Effector memory CD8-positive, alpha-beta T cell (primary cell): ENCODE measurements around the gene CSTPP1.

Source experiments
- ATAC-seq: fragments of 150-1000 bp; cut with Tn5 transposase; replicated peaks from 2 replicates; pipeline ENCODE4 v1.10.0; 2021; ENCODE audit warnings: mild to moderate bottlenecking, moderate library complexity
- DNase-seq, 3 experiments: peaks; one replicate each; pipeline ENCODE4 v3.0.0; 2021
- H3K27ac Mint-ChIP-seq, 2 donors: one replicate each; pipeline ENCODE4 v1.8.0; 2022; ENCODE audit warnings: mild to moderate bottlenecking in 2 of 2, mixed read lengths in 2 of 2, moderate library complexity in 2 of 2
- H3K27me3 Mint-ChIP-seq, 2 donors: one replicate each; pipeline ENCODE4 v1.8.0; 2022; ENCODE audit warnings: mixed read lengths in 2 of 2
- H3K36me3 Mint-ChIP-seq: one replicate; pipeline ENCODE4 v1.8.0; 2022; ENCODE audit warnings: mild to moderate bottlenecking, moderate library complexity, mixed read lengths; ENCODE audit not compliant: insufficient read depth
- H3K4me1 Mint-ChIP-seq, 2 donors: one replicate each; pipeline ENCODE4 v1.8.0; 2022; ENCODE audit warnings: low read depth in 2 of 2, mixed read lengths in 2 of 2
- H3K4me3 Mint-ChIP-seq, 2 donors: one replicate each; pipeline ENCODE4 v1.8.0; 2022; ENCODE audit warnings: mild to moderate bottlenecking in 2 of 2, mixed read lengths in 2 of 2, moderate library complexity in 2 of 2
- H3K9me3 Mint-ChIP-seq, 2 donors: one replicate each; pipeline ENCODE4 v1.8.0; 2022; ENCODE audit warnings: mixed read lengths in 2 of 2

Gene CSTPP1

DNA sequence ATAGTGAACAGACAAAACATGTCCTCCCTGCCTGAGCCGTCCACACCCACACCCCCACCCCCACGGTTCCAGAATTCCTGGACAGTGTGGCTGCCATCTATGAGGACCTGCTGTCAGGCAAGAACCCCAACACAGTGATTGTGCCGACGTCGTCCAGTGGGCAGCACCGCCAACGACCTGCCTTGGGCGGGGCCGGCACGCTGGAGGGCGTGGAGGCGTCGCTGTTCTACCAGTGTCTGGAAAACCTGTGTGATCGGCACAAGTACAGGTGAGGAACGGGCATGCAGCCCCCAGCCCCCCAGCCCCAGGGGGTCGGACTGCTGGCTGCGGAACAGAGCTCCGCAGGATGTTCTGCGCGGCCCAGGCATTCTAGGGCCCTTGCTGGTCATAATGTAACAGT is 220.4 kb downstream of the CSTPP1 start:
- no peak overlapping the region for H3K4me3 Mint-ChIP-seq
- H3K9me3 Mint-ChIP-seq: no peaks in the 10 kb centered on the region
- peaks cover 20% of the 10 kb centered on the region for H3K36me3 Mint-ChIP-seq
- no peak for DNase-seq
- no peak overlapping the region for H3K27ac Mint-ChIP-seq
- H3K27me3 Mint-ChIP-seq: no peaks in the 10 kb centered on the region
- no peak for ATAC-seq
- H3K4me1 Mint-ChIP-seq: peaks cover 26% of the 10 kb centered on the region in 2 donors

DNA sequence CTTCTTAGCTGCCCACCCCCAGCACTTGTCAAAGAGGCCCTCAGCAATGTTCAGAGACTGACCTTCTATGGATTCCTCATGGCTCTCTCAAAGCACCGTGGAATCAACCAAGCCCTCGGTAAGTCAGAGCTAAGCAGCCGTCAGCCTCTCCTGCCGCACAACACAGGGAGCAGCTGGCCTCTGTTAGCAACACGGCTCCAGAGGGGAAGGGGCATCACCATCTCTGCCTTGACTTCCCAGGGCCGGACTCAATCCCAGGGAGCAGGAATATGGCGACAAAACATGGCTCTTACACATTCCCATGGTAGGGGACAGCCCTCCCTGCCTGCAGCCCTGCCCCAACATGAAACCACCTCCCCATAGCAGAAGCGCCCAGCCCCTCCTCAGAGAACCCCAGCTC is 221.2 kb downstream of the CSTPP1 start:
- no peak for DNase-seq
- peaks cover 24% of the 10 kb centered on the region for H3K36me3 Mint-ChIP-seq

DNA sequence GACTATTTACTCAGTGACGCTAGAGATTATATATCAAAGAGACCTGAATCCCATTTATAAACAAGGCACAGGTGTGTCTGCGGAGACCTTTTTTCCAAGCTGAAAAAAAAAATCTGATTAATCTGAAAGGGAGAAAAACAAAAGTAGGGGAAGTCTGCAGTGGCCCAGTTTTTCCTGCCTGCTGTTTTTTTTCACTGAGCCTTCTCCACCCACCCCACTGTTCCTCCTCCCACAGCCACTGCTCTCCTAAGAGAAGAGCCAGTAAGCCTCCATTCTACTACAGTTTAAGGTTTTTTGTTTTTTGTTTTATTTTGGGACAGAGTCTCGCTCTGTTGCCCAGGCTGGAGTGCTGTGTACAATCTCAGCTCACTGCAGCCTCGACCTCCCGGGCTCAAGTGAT is 221.7 kb downstream of the CSTPP1 start:
- ATAC-seq: no peak
- DNase-seq: no peak
- Mint-ChIP-seq H3K27ac (peak overlapping the region in 1 of 2 donors; percentile 88), H3K9me3 (no peaks in the 10 kb centered on the region), H3K4me3 (peak overlapping the region in 1 of 2 donors; percentile 33), H3K27me3 (no peaks in the 10 kb centered on the region), H3K36me3 (peaks cover 26% of the 10 kb centered on the region), H3K4me1 (peaks cover 22 to 23% of the 10 kb centered on the region in 2 donors)

More for the DNA sequence above, 221.2 kb downstream of the CSTPP1 start:
- H3K27ac Mint-ChIP-seq: peak overlapping the region in 1 of 2 donors; percentile 88
- H3K4me3 Mint-ChIP-seq: no peak overlapping the region
- H3K4me1 Mint-ChIP-seq: peaks cover 26% of the 10 kb centered on the region in 2 donors
- no peaks in the 10 kb centered on the region for H3K9me3 Mint-ChIP-seq
- H3K27me3 Mint-ChIP-seq: no peaks in the 10 kb centered on the region
- ATAC-seq: no peak

DNA sequence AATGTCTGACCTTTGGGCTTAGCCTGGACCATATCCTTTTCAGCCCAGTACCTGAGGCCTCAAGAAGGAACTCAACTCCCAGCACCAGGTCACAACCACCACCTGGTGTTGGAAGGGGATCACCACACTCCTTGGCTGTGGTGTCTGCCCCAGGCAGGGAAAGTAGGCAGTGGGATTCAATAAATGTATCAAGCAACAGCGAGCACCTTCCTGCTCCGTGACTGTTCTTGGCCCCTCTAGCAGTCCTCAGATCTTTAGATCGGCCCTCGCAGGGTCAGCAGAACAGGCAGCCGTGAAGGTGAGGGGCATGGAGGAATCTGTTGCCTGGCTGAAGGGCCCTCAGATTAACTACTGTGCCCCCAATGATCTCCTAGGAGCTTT is 224.2 kb downstream of the CSTPP1 start:
- Mint-ChIP-seq H3K9me3 (no peaks in the 10 kb centered on the region), H3K27ac (peak overlapping the region in 1 of 2 donors; percentile 23), H3K36me3 (peaks cover 45% of the 10 kb centered on the region), H3K4me3 (no peak overlapping the region), H3K27me3 (no peaks in the 10 kb centered on the region), H3K4me1 (peaks cover 0 to 5% of the 10 kb centered on the region in 2 donors)
- DNase-seq: no peak
- no peak for ATAC-seq

DNA sequence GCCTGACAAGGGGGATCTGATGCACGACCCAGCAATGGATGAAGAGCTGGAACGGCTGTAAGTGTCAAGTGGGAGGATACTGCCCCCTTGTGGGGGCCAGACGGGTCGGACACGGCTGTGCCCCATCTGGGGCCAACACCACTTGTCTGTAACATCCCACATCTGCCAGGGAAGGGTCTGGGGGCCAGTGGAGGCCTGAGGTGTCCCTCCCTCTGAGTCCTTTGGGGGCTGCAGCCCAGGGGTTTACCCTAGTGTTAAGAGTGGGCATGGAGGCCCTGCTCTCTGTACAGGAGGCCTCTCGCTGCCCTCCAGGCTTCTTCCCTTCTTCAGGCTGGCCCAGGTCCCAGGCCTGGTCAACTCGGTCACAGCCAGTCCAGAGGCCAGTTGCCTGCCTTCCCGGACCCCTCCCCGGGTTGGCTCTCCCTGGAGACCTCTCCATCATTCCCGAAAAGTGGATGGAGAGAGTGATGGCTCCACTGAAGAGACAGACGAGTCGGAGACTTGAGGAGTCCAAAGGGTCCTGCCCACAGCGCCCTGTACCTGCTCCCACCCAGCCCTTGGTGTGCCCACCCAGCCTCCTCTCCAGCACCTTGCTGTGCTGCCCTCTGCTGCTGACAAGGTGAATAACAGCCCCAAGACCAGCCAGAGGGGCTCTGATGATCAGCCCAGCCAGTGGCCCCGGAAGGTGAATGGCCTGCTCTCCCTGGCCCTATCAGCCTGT is 224.7 kb downstream of the CSTPP1 start:
- DNase-seq (peak; percentile 41 to 51 (median 51)), ATAC-seq (peak; percentile 84)
- H3K27ac Mint-ChIP-seq: peak overlapping the region; percentile 36 to 57
- no peaks in the 10 kb centered on the region for H3K9me3 Mint-ChIP-seq
- H3K4me1 Mint-ChIP-seq: peaks cover 0 to 5% of the 10 kb centered on the region in 2 donors
- H3K4me3 Mint-ChIP-seq: peak overlapping the region in 1 of 2 donors; percentile 19
- H3K36me3 Mint-ChIP-seq: peaks cover 50% of the 10 kb centered on the region
- no peaks in the 10 kb centered on the region for H3K27me3 Mint-ChIP-seq

DNA sequence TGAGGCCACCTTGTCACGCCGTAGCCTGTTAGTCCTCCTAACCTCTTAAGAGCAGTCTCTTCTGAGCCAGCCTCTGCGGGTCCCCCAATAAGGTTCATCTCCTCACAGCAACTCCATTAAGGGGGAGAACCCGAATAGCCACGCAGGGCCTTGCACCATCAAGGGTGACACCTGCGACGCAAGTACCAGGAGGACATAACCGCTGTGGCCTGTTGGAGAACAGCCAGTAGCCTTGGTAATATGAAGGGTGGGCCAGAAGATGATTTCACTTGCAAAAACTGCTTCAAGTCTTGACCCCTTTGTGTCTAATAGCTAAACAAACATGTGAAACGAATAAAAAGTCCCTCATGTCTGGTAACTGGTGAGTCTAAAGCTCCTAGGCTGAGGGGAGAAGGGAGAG is 225.3 kb downstream of the CSTPP1 start:
- peak overlapping the region in 1 of 2 donors; percentile 19 for H3K4me3 Mint-ChIP-seq
- no peaks in the 10 kb centered on the region for H3K9me3 Mint-ChIP-seq
- no peak for DNase-seq
- peaks cover 55% of the 10 kb centered on the region for H3K36me3 Mint-ChIP-seq
- H3K27ac Mint-ChIP-seq: peak overlapping the region; percentile 36 to 57
- peaks cover 0 to 5% of the 10 kb centered on the region in 2 donors for H3K4me1 Mint-ChIP-seq
- ATAC-seq: no peak
- H3K27me3 Mint-ChIP-seq: no peaks in the 10 kb centered on the region

DNA sequence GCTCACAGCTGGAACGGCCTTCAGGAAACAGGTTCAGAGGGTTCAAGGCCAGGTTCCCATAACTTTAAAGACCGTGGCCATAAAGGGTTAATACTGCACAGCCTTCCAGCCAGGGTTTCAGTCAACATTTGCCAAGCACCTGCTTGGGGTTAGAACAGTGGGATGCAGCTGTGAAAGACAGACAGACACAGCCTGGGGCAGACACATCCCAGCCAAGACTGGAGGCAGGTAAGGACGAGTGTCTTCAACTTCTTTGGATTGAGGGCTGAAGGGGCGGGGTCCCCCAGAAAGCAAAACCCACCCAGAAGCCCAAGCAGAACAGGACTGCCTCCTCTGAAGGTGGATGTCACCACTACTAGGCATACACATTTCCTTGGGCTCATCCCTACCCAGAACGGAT is 225.9 kb downstream of the CSTPP1 start:
- Mint-ChIP-seq H3K36me3 (peaks cover 60% of the 10 kb centered on the region), H3K9me3 (no peaks in the 10 kb centered on the region), H3K4me1 (peaks cover 0 to 5% of the 10 kb centered on the region in 2 donors), H3K4me3 (no peak overlapping the region), H3K27ac (peak overlapping the region; percentile 36 to 57), H3K27me3 (no peaks in the 10 kb centered on the region)
- ATAC-seq: no peak
- DNase-seq: no peak

DNA sequence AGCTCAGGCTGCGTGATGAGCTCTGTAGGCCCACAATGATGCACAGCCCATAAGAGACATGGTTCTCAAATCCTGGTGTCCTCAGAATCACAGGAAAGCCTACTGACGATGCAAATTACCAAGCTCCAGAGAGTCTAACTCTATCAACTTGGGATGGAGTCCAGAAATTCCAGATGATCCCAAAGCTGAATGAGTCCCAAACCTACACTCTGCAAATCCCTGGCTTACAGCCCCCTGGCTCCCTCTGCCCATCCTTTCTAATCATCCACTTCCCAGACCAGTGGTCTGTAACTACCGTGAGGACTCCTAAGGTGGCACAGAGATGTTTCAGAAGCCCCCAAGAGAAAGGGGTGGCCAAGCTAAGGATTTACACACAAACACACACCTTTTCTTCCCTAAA is 226.6 kb downstream of the CSTPP1 start:
- DNase-seq: no peak
- H3K9me3 Mint-ChIP-seq: no peaks in the 10 kb centered on the region
- no peaks in the 10 kb centered on the region for H3K27me3 Mint-ChIP-seq
- ATAC-seq: no peak
- peak overlapping the region in 1 of 2 donors; percentile 57 for H3K27ac Mint-ChIP-seq
- no peak overlapping the region for H3K4me3 Mint-ChIP-seq
- H3K36me3 Mint-ChIP-seq: peaks cover 60% of the 10 kb centered on the region
- peaks cover 0 to 5% of the 10 kb centered on the region in 2 donors for H3K4me1 Mint-ChIP-seq

DNA sequence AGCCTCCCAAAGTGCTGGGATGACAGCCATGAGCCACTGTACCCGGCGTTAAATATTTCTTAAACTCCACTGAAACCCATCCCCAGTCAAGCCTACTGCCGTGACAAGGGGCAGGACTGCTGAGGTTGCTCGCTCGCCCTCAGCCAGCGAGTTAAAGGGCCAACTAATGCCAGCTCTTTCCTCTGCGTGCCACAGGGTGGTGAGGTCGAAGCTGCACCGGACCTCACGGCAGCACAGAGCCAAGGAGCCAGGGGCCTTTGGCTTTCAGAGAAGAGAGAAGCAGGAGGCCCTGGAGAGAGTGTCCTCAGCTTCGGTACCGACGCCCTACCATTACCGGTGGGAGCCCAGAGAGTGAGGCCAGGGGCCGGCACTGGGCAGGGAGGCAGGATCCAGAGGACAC is 227.3 kb downstream of the CSTPP1 start:
- DNase-seq (no peak), ATAC-seq (no peak)
- no peaks in the 10 kb centered on the region for H3K27me3 Mint-ChIP-seq
- peaks cover 0 to 5% of the 10 kb centered on the region in 2 donors for H3K4me1 Mint-ChIP-seq
- no peak overlapping the region for H3K4me3 Mint-ChIP-seq
- peaks cover 62% of the 10 kb centered on the region for H3K36me3 Mint-ChIP-seq
- H3K9me3 Mint-ChIP-seq: no peaks in the 10 kb centered on the region
- H3K27ac Mint-ChIP-seq: no peak overlapping the region

DNA sequence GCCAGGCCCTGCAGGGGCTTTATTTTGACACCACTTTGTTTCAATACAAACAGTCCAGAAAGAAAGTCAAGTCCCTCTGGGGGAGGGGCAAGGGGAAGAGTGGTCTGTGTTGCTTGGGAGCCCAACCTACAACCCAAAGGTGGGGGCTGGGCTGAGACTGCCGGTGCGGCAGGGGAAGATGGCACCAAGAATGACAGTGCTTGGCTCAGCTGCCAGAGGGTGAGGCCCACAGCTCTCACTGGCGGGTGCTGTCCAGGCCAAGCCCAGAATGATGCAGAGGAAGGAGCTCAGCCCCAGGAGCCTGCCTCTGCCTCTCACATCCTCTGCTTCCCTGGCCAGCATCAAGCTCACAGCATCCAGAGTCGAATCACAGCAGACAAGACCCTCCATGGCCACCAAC is 227.8 kb downstream of the CSTPP1 start:
- H3K9me3 Mint-ChIP-seq: no peaks in the 10 kb centered on the region
- H3K4me1 Mint-ChIP-seq: peaks cover 0 to 5% of the 10 kb centered on the region in 2 donors
- no peak for DNase-seq
- no peaks in the 10 kb centered on the region for H3K27me3 Mint-ChIP-seq
- peaks cover 65% of the 10 kb centered on the region for H3K36me3 Mint-ChIP-seq
- H3K27ac Mint-ChIP-seq: no peak overlapping the region
- no peak overlapping the region for H3K4me3 Mint-ChIP-seq
- no peak for ATAC-seq

DNA sequence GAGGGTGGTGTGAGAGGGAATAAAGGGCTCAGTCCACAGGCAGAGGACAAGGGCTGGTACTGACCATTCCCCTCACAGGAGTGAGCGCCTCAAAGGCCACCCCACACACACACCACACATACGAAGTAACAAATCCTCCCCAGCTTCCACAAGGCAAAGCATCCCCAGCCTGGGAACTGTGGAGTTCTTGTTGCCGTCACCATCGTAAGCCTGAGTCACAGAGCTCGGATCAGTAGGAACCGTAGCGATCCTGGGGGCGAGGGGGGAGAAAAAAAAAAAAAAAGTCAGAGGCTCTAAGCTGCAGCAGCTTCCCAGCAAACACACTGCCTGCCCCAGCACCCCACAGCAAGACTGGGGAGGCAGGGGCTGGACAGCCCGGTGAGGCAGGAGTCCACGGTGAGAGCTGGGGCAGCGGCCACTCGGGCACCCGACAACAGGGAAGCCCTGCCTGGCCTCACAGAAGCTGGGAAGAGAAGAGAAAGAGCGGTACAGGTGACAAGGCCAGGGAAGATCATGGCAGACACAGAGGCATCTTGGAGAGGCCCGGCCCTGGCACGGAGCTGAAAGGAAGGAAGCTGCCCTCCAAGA is 228.8 kb downstream of the CSTPP1 start:
- Mint-ChIP-seq H3K9me3 (no peaks in the 10 kb centered on the region), H3K4me3 (no peak overlapping the region), H3K27me3 (no peaks in the 10 kb centered on the region), H3K36me3 (peaks cover 71% of the 10 kb centered on the region), H3K27ac (peak overlapping the region in 1 of 2 donors; percentile 67), H3K4me1 (peaks cover 0 to 5% of the 10 kb centered on the region in 2 donors)
- ATAC-seq: no peak
- no peak for DNase-seq

DNA sequence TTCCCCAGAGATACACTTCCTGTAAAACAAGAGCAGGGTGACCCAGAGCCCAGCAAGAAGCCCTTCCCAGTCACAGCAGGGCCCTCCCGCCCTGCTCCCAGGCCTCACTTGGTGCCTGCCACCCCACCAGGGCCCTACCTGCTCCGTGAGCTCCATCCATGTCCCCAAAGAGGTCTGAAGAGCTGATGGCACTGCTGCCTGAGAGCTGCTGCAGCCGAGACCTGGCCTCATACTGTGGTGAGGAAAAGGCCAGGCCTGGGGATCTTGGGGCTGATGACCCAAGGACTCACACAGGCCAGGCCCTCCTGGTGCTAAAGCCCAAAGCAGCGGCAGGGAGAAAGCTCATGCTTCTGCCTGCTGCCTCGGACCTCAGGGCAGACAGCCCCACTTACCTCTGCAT is 229.8 kb downstream of the CSTPP1 start:
- no peaks in the 10 kb centered on the region for H3K9me3 Mint-ChIP-seq
- no peak for DNase-seq
- H3K27me3 Mint-ChIP-seq: no peaks in the 10 kb centered on the region
- no peak overlapping the region for H3K4me3 Mint-ChIP-seq
- H3K27ac Mint-ChIP-seq: no peak overlapping the region
- peaks cover 79% of the 10 kb centered on the region for H3K36me3 Mint-ChIP-seq
- peaks cover 4 to 9% of the 10 kb centered on the region in 2 donors for H3K4me1 Mint-ChIP-seq
- no peak for ATAC-seq

DNA sequence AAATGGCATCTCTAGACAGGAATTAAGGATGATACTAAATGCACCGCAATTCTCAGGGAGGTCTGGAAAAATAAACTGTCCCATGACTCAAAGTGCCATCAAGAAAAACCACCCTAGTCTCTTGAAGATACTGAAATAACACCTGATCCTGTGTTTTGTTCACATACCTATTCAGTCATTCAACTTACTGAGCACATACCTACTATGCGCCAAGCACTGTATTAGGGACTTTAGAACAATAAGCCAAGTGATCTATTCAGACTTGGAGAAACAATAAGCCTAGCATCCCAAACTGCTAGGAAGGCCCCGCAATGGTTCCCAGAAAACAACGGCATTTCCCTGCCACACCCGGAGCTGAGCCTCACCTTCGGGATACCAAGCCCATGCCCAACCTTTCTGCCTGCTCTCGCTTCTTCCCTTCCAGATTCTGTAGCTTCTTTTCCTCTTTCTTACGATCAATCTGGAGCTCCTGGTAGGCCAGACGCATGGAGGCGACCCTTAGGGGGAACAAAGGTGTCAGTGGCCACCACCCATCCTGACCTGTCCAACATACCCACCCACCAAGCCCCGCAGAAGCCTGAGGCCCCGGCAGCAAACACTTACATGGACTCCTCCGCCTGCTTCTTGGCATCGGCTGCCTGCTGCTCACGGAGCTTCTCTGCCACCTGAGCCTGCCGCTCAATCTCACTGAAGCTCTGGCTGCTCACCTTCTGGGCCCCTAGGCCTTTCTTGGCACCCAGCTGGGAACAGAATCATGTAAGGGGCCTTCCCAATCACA is 234.7 kb downstream of the CSTPP1 start:
- no peak overlapping the region for H3K4me3 Mint-ChIP-seq
- ATAC-seq (no peak), DNase-seq (no peak)
- no peaks in the 10 kb centered on the region for H3K9me3 Mint-ChIP-seq
- peak overlapping the region in 1 of 2 donors; percentile 66 for H3K27ac Mint-ChIP-seq
- no peaks in the 10 kb centered on the region for H3K27me3 Mint-ChIP-seq
- H3K36me3 Mint-ChIP-seq: peaks cover 64% of the 10 kb centered on the region
- peaks cover 31 to 35% of the 10 kb centered on the region in 2 donors for H3K4me1 Mint-ChIP-seq
